Type B pancreatic cell (in vitro differentiated cells): ENCODE results near the gene GPN1. TPM values are rescaled to one million over a fixed set of nuclear protein-coding genes. Genes with fewer than 3 reads are reported as not detected.
"Not testable (repeated sequence)": the region's sequence is repeated elsewhere in the genome, so short reads cannot be mapped to it uniquely, and the experiment has no call there.

ENCODE experiments used
- DNase-seq: peaks from one replicate; pipeline ENCODE4 v3.0.0; 2021; ENCODE audit warnings: mixed read lengths; ENCODE audit not compliant: unreplicated experiment; ENCODE audit errors: extremely low spot score
- H3K27ac Mint-ChIP-seq: 2 replicates; pipeline ENCODE4 v1.8.0; 2021; ENCODE audit warnings: mild to moderate bottlenecking, mixed read lengths
- H3K27me3 Mint-ChIP-seq: 2 replicates; pipeline ENCODE4 v1.8.0; 2021; ENCODE audit warnings: mixed read lengths
- H3K36me3 Mint-ChIP-seq: 2 replicates; pipeline ENCODE4 v1.8.0; 2021; ENCODE audit warnings: mixed read lengths
- H3K4me1 Mint-ChIP-seq: one replicate; pipeline ENCODE4 v1.8.0; 2021; ENCODE audit warnings: mixed read lengths; ENCODE audit not compliant: unreplicated experiment
- H3K4me3 Mint-ChIP-seq: 2 replicates; pipeline ENCODE4 v1.8.0; 2021; ENCODE audit warnings: mild to moderate bottlenecking, mixed read lengths
- H3K9me3 Mint-ChIP-seq: 2 replicates; pipeline ENCODE4 v1.8.0; 2021; ENCODE audit warnings: mixed read lengths
- total RNA-seq: library from RNA; stranded (reverse); gene quantifications from 2 replicates; pipeline ENCODE4 v1.2.1, GENCODE V29; 2021; ENCODE audit warnings: low replicate concordance
- TF ChIP-seq, protein P1 (sequence below): fragments of 200-600 bp; sonication (generic); conservative IDR thresholded peaks from 2 replicates; pipeline ENCODE4 v1.5.0; 2021; ENCODE audit warnings: antibody characterized with exemption, mild to moderate bottlenecking

GPN1 gene
- total RNA-seq, 1 donor from 2014 or later: 39.0 TPM

DNA sequence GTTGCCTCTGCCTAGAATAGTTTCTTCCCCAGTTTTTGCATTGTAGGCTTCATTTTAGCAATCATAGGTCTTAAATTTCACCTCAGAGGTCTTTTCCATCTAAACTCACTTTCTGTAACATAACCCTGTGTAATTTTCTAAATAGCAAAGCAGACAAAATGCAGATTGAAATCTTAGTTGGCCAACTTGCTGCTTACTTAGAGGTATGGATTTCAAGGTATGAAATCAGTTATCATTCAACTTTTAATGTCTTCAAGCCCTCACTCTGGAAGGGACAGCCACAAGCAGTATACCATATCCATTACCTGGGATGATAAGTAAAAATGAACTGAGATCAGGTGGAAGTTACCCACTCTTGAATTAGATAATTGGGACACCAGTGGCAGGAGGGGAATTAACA lies 3.9 kb upstream of the GPN1 start:
- TF ChIP-seq, protein P1, sequence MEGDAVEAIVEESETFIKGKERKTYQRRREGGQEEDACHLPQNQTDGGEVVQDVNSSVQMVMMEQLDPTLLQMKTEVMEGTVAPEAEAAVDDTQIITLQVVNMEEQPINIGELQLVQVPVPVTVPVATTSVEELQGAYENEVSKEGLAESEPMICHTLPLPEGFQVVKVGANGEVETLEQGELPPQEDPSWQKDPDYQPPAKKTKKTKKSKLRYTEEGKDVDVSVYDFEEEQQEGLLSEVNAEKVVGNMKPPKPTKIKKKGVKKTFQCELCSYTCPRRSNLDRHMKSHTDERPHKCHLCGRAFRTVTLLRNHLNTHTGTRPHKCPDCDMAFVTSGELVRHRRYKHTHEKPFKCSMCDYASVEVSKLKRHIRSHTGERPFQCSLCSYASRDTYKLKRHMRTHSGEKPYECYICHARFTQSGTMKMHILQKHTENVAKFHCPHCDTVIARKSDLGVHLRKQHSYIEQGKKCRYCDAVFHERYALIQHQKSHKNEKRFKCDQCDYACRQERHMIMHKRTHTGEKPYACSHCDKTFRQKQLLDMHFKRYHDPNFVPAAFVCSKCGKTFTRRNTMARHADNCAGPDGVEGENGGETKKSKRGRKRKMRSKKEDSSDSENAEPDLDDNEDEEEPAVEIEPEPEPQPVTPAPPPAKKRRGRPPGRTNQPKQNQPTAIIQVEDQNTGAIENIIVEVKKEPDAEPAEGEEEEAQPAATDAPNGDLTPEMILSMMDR: no peak
- peaks cover 12% of the 10 kb centered on the region for H3K4me1 Mint-ChIP-seq
- H3K9me3 Mint-ChIP-seq: no peaks in the 10 kb centered on the region
- peaks cover 13% of the 10 kb centered on the region for H3K36me3 Mint-ChIP-seq
- DNase-seq: no peak
- no peaks in the 10 kb centered on the region for H3K27me3 Mint-ChIP-seq
- no peak overlapping the region for H3K4me3 Mint-ChIP-seq
- H3K27ac Mint-ChIP-seq: no peak overlapping the region

DNA sequence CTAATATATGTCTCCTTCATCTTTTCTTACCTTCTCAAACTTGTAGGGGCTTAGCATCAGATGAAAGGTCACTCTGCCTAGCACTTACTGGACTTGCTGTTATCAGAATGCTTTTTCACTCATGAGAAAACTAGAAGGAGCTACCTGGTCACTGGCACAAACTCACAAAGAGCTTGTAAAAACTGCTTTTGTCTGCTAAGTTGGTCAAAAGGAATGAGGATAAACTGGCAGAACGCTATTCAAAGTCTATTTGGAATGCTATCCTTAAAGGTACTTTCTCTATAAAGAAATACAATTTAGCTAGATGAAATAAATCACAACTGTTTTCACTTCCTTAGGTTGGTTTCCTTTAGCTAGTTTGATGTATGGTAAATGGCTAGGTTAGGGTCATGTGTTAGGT lies 2.5 kb upstream of the GPN1 start:
- H3K27ac Mint-ChIP-seq, H3K9me3 Mint-ChIP-seq, H3K27me3 Mint-ChIP-seq, DNase-seq, H3K36me3 Mint-ChIP-seq: not testable (repeated sequence)
- peak overlapping the region; percentile 78 for H3K4me3 Mint-ChIP-seq
- peaks cover 12% of the 10 kb centered on the region for H3K4me1 Mint-ChIP-seq

DNA sequence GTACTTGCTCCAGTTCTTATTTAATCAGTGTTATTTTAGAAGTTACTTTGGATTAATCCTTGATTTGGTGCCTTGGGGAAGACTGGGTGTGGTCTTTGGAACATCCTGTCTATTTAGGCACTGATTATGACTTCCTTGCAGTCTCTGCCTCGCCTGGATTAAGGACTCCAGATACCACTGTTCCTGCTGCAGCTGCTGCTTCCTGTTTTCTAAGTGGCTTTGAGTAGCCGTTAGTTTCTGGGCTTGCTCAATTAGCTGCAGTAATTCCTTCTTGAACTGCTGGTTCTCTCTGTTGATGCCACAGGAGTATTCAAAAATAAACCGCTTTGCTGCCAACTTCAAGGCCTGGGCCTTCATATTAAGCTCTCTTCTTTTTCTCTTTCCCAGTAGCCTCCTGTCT lies 1.9 kb upstream of the GPN1 start:
- not testable (repeated sequence) for DNase-seq, H3K9me3 Mint-ChIP-seq, H3K27me3 Mint-ChIP-seq, H3K27ac Mint-ChIP-seq
- H3K36me3 Mint-ChIP-seq: peaks cover 15% of the 10 kb centered on the region
- H3K4me1 Mint-ChIP-seq: peaks cover 12% of the 10 kb centered on the region
- H3K4me3 Mint-ChIP-seq: peak overlapping the region; percentile 16

DNA sequence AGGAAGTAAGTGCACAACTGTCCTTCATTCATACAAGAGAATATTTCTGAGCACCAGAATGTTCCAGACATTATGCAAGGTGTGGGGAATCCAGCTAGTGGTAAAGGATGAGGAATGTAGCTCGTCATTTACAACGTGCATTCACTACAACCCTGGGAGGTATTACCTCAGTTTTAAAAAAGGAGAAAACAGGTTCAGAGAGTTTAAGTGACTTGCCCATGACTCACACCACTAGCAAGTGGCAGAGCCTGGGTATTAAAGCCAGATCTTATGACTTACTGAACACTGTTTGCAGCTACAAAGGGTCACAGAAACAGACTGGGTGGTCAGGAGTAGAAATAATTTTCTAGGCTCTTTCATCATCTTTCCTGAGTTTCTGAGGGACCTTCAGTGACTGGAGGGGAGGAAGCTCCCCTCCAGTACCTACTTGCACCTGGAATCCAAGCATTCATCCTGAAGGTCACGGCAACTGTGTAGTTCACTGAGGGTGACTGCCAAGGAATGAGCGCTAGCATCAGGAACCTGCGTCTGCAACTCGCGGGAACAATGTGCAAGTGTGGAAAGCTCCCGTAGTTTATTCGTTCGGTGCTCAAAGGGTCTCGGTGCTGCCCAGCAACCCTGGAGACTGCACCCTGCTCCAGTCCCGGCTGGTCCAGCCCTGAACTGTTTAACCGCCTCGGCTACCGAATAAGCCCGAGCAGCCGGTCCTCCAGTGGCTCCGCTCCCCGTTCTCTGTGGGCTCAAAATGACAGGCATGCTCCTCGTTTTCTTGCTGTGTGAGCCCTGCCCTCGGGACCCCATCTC lies 685 bp upstream of the GPN1 start:
- Mint-ChIP-seq H3K36me3 (peaks cover 15% of the 10 kb centered on the region), H3K27ac (no peak overlapping the region), H3K4me3 (no peak overlapping the region), H3K9me3 (no peaks in the 10 kb centered on the region), H3K4me1 (peaks cover 12% of the 10 kb centered on the region), H3K27me3 (no peaks in the 10 kb centered on the region)
- TF ChIP-seq, protein P1: no peak
- DNase-seq: no peak

DNA sequence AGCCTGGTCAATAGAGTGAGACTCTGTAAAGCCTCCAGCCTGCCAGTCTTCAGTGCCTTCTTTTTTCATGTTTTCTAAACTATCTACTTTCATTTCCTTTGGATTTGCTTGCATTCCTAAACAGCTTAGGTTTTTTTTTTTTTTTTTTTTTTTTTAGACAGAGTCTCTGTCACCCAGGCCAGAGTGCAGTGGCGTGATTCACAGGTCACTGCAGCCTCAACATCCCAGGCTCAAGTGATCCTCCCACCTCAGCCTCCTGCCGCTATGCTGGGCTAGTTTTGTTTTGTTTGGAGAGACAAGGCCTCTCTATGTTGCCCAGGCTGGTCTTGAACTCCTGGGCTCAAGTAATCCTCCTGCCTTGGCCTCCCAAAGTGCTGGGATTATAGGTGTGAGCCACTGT lies 1.4 kb downstream of the GPN1 start:
- not testable (repeated sequence) for H3K27ac Mint-ChIP-seq, DNase-seq, H3K9me3 Mint-ChIP-seq, H3K27me3 Mint-ChIP-seq, H3K4me3 Mint-ChIP-seq
- Mint-ChIP-seq H3K4me1 (peaks cover 12% of the 10 kb centered on the region), H3K36me3 (peaks cover 24% of the 10 kb centered on the region)

DNA sequence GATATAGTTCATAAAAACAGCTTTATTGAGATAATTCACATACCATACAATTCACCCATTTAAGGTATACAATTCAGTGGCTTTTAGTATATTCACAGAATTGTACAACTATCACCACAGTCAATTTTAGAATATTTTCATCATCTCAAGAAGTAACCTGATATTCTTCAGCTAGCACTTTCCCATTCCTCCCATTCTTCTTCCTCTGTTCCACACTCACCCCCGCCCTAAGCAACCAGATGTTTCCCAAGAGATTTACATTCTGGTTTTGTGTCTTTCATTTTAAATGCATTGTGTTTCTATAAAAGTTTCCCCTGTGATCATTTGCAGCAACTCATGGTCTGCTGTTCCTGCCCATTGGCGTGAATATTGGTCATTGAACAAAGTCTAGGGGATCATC lies 5.4 kb downstream of the GPN1 start:
- Mint-ChIP-seq H3K4me1 (no peaks in the 10 kb centered on the region), H3K4me3 (no peak overlapping the region), H3K9me3 (no peaks in the 10 kb centered on the region), H3K36me3 (peaks cover 34% of the 10 kb centered on the region), H3K27ac (no peak overlapping the region), H3K27me3 (no peaks in the 10 kb centered on the region)
- TF ChIP-seq, protein P1: no peak
- DNase-seq: no peak

DNA sequence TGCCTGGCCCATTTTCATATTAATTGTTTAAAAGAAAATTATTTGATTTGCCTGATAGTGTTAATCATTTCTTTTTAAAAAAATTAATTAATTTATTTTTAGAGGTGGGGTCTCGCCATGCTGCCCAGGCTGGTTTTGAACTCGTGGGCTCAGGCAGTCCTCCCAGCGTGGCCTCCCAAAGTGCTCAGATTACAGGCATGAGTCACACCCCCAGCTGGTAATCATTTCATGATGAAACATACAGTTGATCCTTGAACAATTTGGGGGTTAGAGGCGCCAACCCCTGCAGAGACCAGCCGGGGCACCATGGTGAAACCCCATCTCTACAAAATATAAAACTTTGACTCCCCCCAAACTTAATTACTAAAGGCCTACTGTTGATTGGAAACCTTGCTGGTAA lies 7.9 kb downstream of the GPN1 start:
- DNase-seq: no peak
- peaks cover 30% of the 10 kb centered on the region for H3K36me3 Mint-ChIP-seq

More for the DNA sequence above, 7.9 kb downstream of the GPN1 start:
- no peaks in the 10 kb centered on the region for H3K4me1 Mint-ChIP-seq
- H3K9me3 Mint-ChIP-seq: no peaks in the 10 kb centered on the region
- no peak overlapping the region for H3K4me3 Mint-ChIP-seq
- no peak overlapping the region for H3K27ac Mint-ChIP-seq
- TF ChIP-seq, protein P1: no peak
- no peaks in the 10 kb centered on the region for H3K27me3 Mint-ChIP-seq
